Activated CD4-positive, alpha-beta T cell treated with anti-CD3 and anti-CD28 coated beads, Interleukin-2, amount 50 U/mL, for 48 hours (primary cell): ENCODE data around the gene ABCA7.
"Not testable (repeated sequence)": the region's sequence is repeated elsewhere in the genome, so short reads cannot be mapped to it uniquely, and the experiment has no call there.

ENCODE experiments used
- DNase-seq, 2 experiments: peaks; one replicate each; pipeline ENCODE4 v3.0.0-alpha.2; 2020

ABCA7 gene

GRCh38 chr19:1017115-1017905, 22.6 kb upstream of the ABCA7 start:
- no peak for DNase-seq

- no peak for DNase-seq
These were observed 22.0 kb upstream of the ABCA7 start for GRCh38 chr19:1017906-1018305.

GRCh38 chr19:1018393-1018792, 21.5 kb upstream of the ABCA7 start:
- no peak for DNase-seq

DNA sequence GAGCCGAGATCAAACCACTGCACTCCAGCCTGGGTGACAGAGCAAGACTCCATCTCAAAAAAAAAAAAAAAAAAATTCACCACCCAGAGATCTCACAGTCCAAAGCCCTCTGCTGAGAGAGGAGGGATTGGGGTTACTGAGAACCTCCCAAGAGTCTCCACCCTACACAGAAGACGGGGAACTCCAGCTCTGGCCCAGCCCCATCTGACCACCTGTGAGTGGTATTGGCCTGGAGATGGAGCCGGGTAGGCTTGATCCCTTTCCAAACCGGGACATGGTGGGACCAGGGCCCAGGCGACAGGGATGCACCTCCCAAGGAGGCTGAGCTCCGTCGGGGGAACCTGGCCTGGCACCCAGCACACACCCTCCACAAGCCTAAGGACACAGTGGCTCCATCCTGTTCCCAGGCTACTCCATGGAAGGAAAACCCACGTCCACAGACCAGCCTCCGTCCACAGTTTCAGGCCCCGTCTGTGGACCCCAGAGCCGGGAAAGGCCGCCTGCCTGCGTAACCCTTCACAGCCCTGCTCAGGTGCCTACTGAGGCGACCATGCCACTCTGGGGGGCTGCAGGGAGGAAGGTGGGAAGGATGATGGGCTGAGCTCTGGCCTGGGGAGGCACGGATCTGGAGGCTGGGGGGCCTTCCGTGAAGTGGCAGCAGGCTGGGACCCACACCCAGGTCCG, 20.8 kb upstream of the ABCA7 start:
- no peak for DNase-seq

DNA sequence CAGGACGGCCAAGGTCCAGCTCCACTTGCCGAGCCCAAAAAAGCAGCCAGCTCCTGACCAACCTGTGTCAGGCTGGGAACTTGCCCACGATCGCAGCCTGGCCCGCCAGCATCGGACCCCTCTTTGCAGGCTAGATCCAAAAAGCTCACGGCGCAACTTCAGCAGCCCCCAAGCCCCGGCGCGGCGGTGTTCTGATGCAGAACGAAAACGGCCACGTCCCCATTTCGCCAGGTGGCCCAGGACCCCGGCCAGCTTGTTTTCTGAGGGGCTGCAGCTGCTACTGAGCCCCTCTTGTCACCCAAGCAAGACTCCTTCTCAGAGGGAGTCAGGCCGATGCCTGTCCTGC, 20.3 kb upstream of the ABCA7 start:
- DNase-seq, result no peak

- peak in 1 of 2 experiments; percentile 35 for DNase-seq
These were observed 19.7 kb upstream of the ABCA7 start for GRCh38 chr19:1019980-1020867.

GRCh38 chr19:1020868-1021425, 19.0 kb upstream of the ABCA7 start, which contains the start of gene TMEM259:
TMEM259 (minus strand) TSS chr19:1021123; CDS start chr19:1020996, 127 bp downstream.
- peak; percentile 97 for DNase-seq

DNA sequence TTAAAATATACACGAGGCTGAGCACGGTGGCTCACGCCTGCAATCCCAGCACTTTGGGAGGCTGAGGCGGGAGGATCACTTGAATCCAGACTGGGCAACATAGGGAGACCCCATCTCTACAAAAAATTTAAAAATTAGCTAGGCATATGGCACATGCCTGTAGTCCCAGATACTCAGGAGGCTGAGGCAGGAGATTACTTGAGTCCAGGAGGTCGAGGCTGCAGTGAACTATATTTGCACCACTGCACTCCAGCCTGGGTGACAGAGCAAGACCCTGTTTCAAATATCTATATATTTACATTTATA, 16.1 kb upstream of the ABCA7 start:
- DNase-seq, result not testable (repeated sequence)

DNA sequence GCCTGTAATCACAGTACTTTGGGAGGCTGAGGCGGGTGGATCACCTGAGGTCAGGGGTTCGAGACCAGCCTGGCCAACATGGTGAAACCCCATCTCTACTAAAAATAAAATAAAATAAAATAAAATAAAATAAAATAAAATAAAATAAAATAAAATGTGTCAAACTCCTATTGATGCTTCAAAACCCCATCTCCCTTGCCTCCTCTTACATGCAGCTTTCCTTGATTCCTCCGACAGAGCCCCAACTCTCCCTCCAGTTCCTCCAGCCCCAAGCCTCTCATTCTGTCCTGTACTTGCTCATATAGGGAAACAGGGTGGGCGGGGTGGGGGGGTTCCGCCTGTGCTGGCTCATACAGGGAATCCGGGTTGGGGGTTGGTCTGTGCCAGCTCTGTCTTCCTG, 14.8 kb upstream of the ABCA7 start:
- DNase-seq, result not testable (repeated sequence)

GRCh38 chr19:1025960-1026782, 13.7 kb upstream of the ABCA7 start, which contains the start of gene CNN2:
CNN2 (plus strand) TSS chr19:1026608; CDS start chr19:1026662, 54 bp downstream.
- DNase-seq, result peak; percentile 74 to 79

GRCh38 chr19:1026783-1027649, 12.9 kb upstream of the ABCA7 start:
- DNase-seq, result peak; percentile 36 to 55

DNA sequence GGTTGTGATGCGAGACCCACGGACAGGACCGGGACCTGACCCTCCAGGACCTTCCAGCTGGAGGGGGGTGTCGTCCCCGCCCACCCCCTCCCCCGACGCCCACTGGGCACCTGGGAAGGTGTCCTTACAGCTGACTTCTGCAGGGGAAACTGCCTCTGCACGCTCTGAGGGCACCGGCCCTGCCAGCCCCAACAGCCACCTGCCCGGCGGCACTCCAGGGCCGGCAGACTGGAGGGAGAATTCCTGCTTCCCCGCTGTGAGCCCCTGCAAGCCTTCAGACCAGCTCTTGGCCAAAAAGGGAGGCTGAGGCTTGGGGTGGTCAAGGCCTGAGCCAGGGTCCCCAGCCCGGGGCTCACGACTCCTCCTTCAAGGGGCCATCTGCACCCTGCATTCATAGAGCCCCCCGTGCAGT, 12.3 kb upstream of the ABCA7 start:
- DNase-seq, result no peak

DNA sequence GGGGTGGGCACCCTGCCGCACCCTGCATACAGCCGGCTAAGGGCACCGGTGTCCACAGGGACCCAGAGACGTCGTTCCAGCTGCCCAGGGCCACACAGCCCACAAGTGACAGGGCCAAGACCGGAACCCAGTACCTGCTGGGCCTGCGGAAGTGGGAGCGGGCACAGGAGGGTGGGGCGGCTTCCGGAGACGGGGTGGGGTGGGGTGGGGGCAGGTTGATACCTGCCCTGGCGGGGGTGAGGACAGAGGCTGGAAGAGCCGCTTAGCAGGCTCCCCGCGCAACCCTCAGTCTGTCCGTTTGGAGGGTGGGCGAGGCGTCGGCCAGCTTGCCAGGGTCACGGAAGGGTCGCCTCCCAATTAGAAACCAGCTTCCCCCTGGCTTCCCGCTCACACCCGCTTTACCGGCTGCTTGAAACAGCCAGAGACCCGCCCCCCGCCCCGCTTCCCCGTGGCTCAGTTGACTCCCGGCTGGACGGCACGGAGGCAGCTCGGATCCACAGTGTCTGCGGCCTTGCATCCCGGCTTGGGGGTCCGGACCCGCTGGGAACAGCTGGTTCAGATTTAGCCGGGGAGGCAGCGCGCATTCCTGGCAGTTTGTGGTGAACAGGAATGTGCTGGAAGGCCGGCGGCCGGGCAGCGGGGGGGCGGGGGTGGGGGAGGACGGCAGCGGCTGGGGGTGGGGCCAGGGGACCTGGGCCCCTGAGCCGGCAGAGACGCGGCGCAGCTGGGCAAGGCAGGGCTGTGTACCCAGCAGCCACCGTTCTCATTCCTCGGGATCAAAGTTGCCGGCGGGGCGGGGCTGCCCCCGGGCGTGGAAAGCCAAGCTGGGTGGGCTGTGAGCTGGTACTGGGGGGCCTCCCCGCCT, 11.6 kb upstream of the ABCA7 start:
- peak; percentile 61 to 65 for DNase-seq

DNA sequence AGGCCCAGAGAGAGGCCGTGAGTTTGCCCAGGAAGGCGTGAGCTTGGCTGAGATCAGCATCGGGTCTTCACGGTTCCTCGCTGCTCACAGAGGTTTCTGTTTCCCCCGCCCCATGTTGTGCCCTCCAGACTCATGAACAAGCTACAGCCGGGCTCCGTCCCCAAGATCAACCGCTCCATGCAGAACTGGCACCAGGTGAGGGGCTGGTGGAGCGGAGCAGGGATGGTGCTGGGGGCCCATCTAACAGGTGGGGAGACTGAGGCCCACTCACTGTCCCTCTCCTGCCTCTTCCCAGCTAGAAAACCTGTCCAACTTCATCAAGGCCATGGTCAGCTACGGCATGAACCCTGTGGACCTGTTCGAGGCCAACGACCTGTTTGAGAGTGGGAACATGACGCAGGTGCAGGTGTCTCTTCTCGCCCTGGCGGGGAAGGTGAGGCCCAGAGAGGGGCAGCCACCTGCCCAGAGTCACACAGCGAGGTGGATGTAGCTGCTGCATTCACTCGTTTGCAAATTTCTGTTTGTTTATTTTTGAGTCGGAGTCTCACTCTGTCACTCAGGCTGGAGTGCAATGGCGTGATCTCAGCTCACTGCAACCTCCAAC, 7.5 kb upstream of the ABCA7 start:
- DNase-seq, result no peak

GRCh38 chr19:1035998-1036621, 3.8 kb upstream of the ABCA7 start:
- DNase-seq, result no peak

GRCh38 chr19:1037621-1038064, 2.3 kb upstream of the ABCA7 start:
- DNase-seq, result no peak

DNA sequence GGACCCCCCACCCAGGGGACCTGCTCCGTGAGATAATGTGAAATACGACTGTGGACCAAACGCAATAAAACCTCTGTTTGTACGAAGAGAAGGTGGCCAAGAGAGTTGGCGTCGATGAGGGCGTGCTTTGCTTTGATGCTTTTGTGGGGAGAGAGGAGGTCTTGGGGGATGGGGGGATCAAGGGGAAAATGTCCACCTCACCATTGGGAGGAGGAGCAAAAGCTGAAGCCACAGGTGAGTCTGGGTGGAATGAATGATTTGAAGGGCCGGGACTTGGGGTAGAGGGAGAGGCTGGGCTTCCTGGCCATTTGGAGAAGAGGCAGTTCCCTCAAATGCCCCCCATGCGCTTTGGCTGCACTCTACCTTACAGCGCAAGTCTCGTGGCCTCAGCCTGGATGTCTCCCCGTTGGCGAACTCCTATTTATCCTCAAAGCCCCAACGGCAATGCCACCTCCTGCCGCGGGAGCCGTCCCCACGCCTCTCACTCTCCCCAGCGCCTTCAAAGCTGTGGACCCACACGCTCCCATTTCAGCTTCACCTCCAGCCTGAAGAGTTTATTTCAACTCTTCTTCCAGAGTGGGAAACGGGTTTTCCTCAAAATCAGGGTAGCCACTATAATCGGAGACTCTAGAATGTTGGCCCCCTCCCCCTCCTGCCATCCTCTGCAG, 795 bp upstream of the ABCA7 start:
- no peak for DNase-seq

DNA sequence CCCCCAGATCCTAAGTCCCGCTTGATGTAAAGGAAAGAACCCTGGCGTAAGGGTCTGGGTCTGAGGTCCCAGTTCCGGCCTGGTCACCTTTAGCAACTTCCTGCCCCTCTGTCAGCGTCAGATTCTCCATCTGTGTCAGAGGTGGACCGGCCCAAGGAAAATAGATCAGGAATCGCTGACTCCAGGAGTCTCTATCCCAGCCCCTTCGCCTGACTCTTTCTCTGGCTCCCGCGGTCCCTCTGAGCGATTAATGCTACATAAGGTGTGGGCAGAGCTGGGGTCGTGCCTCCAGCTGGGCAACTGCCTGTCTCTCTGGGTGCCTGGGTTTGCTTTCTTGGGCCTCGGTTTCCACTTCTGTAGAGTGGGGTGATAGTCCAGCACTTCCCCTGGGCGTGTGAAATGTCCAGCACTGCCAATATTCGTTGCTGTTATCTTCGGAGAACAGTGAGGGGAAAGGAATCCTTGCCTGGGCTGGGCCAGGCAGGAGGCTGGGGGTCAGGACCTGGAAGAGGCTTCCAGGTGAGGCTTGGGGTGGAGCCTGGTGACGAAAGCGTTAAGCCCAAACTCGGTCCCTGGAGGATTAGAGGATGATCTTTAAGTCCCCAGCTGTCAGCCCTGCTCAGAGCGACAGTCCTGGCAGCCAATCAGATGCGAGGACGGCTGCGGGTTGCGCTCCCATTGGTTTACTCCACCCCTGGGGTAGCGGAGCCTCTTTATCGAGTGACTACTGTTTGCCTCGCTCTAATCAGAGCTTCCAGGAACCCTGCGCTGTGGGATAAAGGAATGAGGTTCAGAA, 767 bp downstream of the ABCA7 start:
- DNase-seq, result peak; percentile 93 to 95
